ENCODE measurements around the gene SORT1.

GRCh38 chr1:109270623-109271317 lies 126.9 kb downstream of the SORT1 start:
- TF ChIP-seq POLR2A (IDR thresholded peaks at IDR 0.05) (no peak), CTCF (IDR thresholded peaks at IDR 0.05) (no peak)

All from Peyer's patch (tissue), 4 donors.